Astrocyte (in vitro differentiated cells and primary cell): ENCODE data around the gene WIPI1.

ENCODE experiments used
- CTCF ChIP-seq: IDR thresholded peaks from 2 replicates; pipeline ENCODE4 v1.5.1; 2011; ENCODE audit warnings: low read depth, mild to moderate bottlenecking, inconsistent platforms, low read length, moderate library complexity; ENCODE audit not compliant: insufficient read depth
- EZH2 ChIP-seq: IDR thresholded peaks from 2 replicates; pipeline ENCODE4 v1.6.1; 2012; ENCODE audit warnings: mild to moderate bottlenecking, low read length, inconsistent platforms; ENCODE audit not compliant: insufficient read depth

GRCh38 chr17:68378268-68379176 lies 78.8 kb downstream of the WIPI1 start:
- TF ChIP-seq CTCF (no peak), EZH2 (no peak)
